22Rv1 (cell line): ENCODE measurements around the gene SERINC3.

Experiments
- H3K27ac ChIP-seq: fragments of 450-650 bp; 2 replicates; pipeline ENCODE4 v1.5.1; 2017
- ZFX ChIP-seq: fragments of 450-650 bp; IDR thresholded peaks from 2 replicates; pipeline ENCODE4 v1.6.1; 2017; ENCODE audit warnings: antibody characterized with exemption, borderline replicate concordance
- TF ChIP-seq, protein P1 (sequence below): fragments of 450-650 bp; IDR thresholded peaks from 2 replicates; pipeline ENCODE4 v1.5.1; 2017; ENCODE audit warnings: mild to moderate bottlenecking

SERINC3 gene

DNA sequence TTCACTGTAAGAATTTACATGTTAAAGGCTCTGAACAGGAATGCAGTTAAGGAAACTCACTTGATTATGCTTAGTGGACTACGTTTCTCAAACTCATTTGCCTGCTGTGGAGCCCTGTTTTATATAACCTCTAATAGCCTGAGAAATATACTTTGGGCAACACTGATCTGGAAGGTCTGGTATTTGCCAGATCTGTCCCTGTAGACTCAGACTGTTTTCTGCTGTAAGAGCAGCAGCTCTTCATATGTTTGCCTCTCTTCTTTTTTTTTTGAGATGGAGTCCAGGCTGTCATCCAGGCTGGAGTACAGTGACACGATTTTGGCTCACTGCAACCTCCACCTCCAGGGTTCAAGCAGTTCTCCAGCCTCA lies 36.1 kb downstream of the SERINC3 start:
- H3K27ac ChIP-seq = no peak overlapping the region
- no peak for TF ChIP-seq ZFX
- TF ChIP-seq, protein P1, sequence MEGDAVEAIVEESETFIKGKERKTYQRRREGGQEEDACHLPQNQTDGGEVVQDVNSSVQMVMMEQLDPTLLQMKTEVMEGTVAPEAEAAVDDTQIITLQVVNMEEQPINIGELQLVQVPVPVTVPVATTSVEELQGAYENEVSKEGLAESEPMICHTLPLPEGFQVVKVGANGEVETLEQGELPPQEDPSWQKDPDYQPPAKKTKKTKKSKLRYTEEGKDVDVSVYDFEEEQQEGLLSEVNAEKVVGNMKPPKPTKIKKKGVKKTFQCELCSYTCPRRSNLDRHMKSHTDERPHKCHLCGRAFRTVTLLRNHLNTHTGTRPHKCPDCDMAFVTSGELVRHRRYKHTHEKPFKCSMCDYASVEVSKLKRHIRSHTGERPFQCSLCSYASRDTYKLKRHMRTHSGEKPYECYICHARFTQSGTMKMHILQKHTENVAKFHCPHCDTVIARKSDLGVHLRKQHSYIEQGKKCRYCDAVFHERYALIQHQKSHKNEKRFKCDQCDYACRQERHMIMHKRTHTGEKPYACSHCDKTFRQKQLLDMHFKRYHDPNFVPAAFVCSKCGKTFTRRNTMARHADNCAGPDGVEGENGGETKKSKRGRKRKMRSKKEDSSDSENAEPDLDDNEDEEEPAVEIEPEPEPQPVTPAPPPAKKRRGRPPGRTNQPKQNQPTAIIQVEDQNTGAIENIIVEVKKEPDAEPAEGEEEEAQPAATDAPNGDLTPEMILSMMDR = no peak

GRCh38 chr20:44485078-44485829 lies 36.6 kb downstream of the SERINC3 start:
- no peak overlapping the region for H3K27ac ChIP-seq
- TF ChIP-seq, protein P1 = no peak
- TF ChIP-seq ZFX = no peak

DNA sequence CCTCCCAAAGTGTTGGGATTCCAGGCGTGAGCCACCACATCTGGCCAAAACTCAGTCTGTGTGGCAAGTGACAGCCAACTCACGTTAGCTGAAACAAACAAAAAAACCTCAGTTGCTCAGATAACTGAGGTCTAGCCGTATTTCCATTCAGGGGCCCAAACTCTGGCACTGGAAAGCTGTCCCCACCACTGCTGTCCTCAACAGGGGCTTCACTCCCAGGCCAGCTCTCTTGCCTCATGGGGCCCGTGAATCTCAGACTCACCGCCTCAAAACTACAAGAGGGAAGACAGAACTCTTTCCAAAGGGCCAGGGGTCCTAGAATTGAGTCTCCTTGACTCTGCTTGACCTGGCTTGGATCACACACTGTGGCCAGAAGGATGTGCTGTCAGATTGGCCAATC lies 38.8 kb downstream of the SERINC3 start:
- no peak overlapping the region for H3K27ac ChIP-seq
- TF ChIP-seq ZFX = no peak
- TF ChIP-seq, protein P1 = no peak

DNA sequence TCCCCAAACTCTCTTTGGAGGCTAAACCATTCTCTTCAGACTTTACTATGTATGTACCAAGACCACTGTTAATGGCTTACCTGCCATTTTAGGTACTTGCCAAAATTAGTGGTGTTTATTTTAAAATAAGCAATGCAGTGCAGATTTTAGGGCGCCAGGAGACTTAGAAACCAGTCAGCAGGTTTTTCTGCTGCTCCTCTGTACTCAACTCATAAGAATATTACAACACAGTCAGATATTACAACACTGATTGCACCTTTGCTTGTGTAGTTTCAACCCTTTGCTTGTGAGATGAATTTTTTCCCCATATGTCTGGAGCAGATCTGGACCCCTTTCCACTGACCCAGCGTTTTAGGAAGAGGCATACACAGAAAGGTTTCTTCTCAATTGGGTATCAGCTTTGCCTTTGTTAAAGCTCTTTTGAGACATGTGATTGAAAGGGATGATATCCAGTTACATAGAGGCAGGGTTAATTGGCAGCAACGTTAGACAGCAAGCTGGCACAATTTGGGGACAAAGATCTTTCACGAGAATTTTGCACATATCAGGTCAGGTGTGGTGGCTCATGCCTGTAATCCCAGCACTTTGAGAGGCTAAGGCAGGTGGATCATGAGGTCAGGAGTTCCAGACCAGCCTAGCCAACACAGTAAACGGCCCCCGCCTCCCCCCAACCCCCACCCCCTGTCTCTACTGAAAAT lies 40.0 kb downstream of the SERINC3 start:
- TF ChIP-seq ZFX = no peak
- TF ChIP-seq, protein P1 = no peak

GRCh38 chr20:44480097-44480496 lies 41.8 kb downstream of the SERINC3 start:
- TF ChIP-seq ZFX = no peak
- TF ChIP-seq, protein P1 = no peak
- no peak overlapping the region for H3K27ac ChIP-seq

More for the DNA sequence above, 40.0 kb downstream of the SERINC3 start:
- no peak overlapping the region for H3K27ac ChIP-seq

GRCh38 chr20:44479643-44480042 lies 42.2 kb downstream of the SERINC3 start:
- no peak overlapping the region for H3K27ac ChIP-seq
- TF ChIP-seq, protein P1 = no peak
- no peak for TF ChIP-seq ZFX

DNA sequence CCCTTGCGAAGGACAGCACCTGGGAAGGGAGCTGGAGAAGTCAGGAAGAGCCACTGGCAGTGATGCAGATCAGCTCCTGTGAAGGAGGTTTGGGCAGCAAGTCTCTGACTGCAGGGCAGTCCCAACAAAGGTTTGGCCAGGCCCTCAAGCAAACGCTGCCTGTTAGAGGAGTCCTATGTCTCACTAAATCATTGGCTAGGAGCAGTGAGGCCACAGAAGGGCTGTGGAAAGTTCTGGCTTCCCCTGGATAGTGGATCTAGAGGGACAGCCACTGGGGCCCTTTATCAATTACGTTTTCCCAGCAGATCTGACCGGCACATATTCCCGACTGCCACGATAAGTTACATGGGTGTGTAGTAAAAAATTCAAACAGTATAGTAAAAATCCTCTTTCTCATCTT lies 43.7 kb downstream of the SERINC3 start:
- H3K27ac ChIP-seq = no peak overlapping the region
- TF ChIP-seq, protein P1 = no peak
- TF ChIP-seq ZFX = no peak
